H9 (cell line): ENCODE measurements around the gene NDUFB2. TPM values are rescaled to one million over a fixed set of nuclear protein-coding genes. Genes with fewer than 3 reads are reported as not detected.

Experiments used
- DNase-seq: peaks from one replicate; pipeline ENCODE4 v3.0.0-alpha.2; 2017
- H2AFZ ChIP-seq: one replicate; pipeline ENCODE4 v1.6.1; 2013; ENCODE audit warnings: mild to moderate bottlenecking, low read length, control low read depth, moderate library complexity
- H2AK5ac ChIP-seq: 2 replicates; pipeline ENCODE4 v1.6.1; 2013; ENCODE audit warnings: low read length, control low read depth, mixed read lengths; ENCODE audit not compliant: insufficient read length
- H2BK120ac ChIP-seq: one replicate; pipeline ENCODE4 v1.6.1; 2013; ENCODE audit warnings: low read depth, mild to moderate bottlenecking, low read length, control low read depth, inconsistent platforms; ENCODE audit not compliant: poor library complexity, severe bottlenecking
- H2BK12ac ChIP-seq: 2 replicates; pipeline ENCODE4 v1.6.1; 2013; ENCODE audit warnings: low read length, control low read depth, mixed read lengths, low read depth; ENCODE audit not compliant: insufficient read length
- H2BK15ac ChIP-seq: 2 replicates; pipeline ENCODE4 v1.6.1; 2013; ENCODE audit warnings: low read depth, low read length, control low read depth
- H2BK20ac ChIP-seq: one replicate; pipeline ENCODE4 v1.6.1; 2013; ENCODE audit warnings: low read depth, mild to moderate bottlenecking, low read length, control low read depth, inconsistent platforms; ENCODE audit not compliant: poor library complexity, severe bottlenecking
- H2BK5ac ChIP-seq: 2 replicates; pipeline ENCODE4 v1.6.1; 2013; ENCODE audit warnings: low read length, control low read depth, mixed read lengths; ENCODE audit not compliant: insufficient read length
- H3K14ac ChIP-seq: 2 replicates; pipeline ENCODE4 v1.6.1; 2013; ENCODE audit warnings: low read length, control low read depth; ENCODE audit not compliant: insufficient read depth
- H3K18ac ChIP-seq: 2 replicates; pipeline ENCODE4 v1.6.1; 2013; ENCODE audit warnings: low read depth, mild to moderate bottlenecking, mixed read lengths, low read length, control low read depth; ENCODE audit not compliant: insufficient read length
- H3K23ac ChIP-seq: 2 replicates; pipeline ENCODE4 v1.6.1; 2013; ENCODE audit warnings: low read length, control low read depth, mixed read lengths, low read depth; ENCODE audit not compliant: insufficient read length
- H3K23me2 ChIP-seq: 2 replicates; pipeline ENCODE4 v1.6.1; 2013; ENCODE audit warnings: low read depth, mild to moderate bottlenecking, mixed read lengths, low read length, control low read depth; ENCODE audit not compliant: insufficient read length, poor library complexity, severe bottlenecking
- H3K27ac ChIP-seq: 2 replicates; pipeline ENCODE4 v1.5.1; 2013; ENCODE audit warnings: low read length, control low read depth, mixed read lengths, low read depth; ENCODE audit not compliant: insufficient read length
- H3K27me3 ChIP-seq: 2 replicates; pipeline ENCODE4 v1.6.1; 2013; ENCODE audit warnings: low read length, control low read depth, inconsistent platforms; ENCODE audit not compliant: insufficient read depth
- H3K4ac ChIP-seq: 2 replicates; pipeline ENCODE4 v1.6.1; 2013; ENCODE audit warnings: low read depth, mild to moderate bottlenecking, control low read depth, inconsistent platforms, low read length, moderate library complexity
- H3K4me1 ChIP-seq: 2 replicates; pipeline ENCODE4 v1.6.1; 2013; ENCODE audit warnings: low read length, control low read depth, inconsistent platforms; ENCODE audit not compliant: insufficient read depth
- H3K4me2 ChIP-seq: 2 replicates; pipeline ENCODE4 v1.6.1; 2013; ENCODE audit warnings: low read length, control low read depth, mixed read lengths; ENCODE audit not compliant: insufficient read length, insufficient read depth
- H3K56ac ChIP-seq: 2 replicates; pipeline ENCODE4 v1.6.1; 2013; ENCODE audit warnings: low read depth, mild to moderate bottlenecking, mixed read lengths, low read length, control low read depth; ENCODE audit not compliant: insufficient read length
- H3K79me1 ChIP-seq: 2 replicates; pipeline ENCODE4 v1.6.1; 2013; ENCODE audit warnings: low read depth, mild to moderate bottlenecking, moderate library complexity, low read length, control low read depth, inconsistent platforms; ENCODE audit not compliant: insufficient read depth, poor library complexity, severe bottlenecking
- H3K79me2 ChIP-seq: 2 replicates; pipeline ENCODE4 v1.6.1; 2013; ENCODE audit warnings: low read length, control low read depth, inconsistent platforms; ENCODE audit not compliant: insufficient read depth
- H3K9ac ChIP-seq: 2 replicates; pipeline ENCODE4 v1.6.1; 2013; ENCODE audit warnings: low read length, control low read depth, mixed read lengths; ENCODE audit not compliant: insufficient read length; ENCODE audit errors: extremely low read depth
- H3K9me3 ChIP-seq: one replicate; pipeline ENCODE4 v1.6.1; 2013; ENCODE audit warnings: low read depth, low read length, inconsistent platforms; ENCODE audit not compliant: control insufficient read depth
- H3T11ph ChIP-seq: one replicate; pipeline ENCODE4 v1.6.1; 2013; ENCODE audit warnings: mild to moderate bottlenecking, low read length, control low read depth, inconsistent platforms
- H4K20me1 ChIP-seq: one replicate; pipeline ENCODE4 v1.6.1; 2013; ENCODE audit not compliant: control insufficient read depth, insufficient read length, insufficient read depth
- H4K5ac ChIP-seq: 2 replicates; pipeline ENCODE4 v1.6.1; 2013; ENCODE audit warnings: low read depth, mild to moderate bottlenecking, mixed read lengths, low read length, control low read depth; ENCODE audit not compliant: insufficient read length
- H4K8ac ChIP-seq: replicated peaks from 2 replicates; pipeline ENCODE4 v1.6.1; 2013; ENCODE audit warnings: low read length, control low read depth, mixed read lengths, low read depth; ENCODE audit not compliant: insufficient read length
- H4K91ac ChIP-seq: 2 replicates; pipeline ENCODE4 v1.6.1; 2013; ENCODE audit warnings: low read depth, mild to moderate bottlenecking, moderate library complexity, mixed read lengths, low read length, control low read depth; ENCODE audit not compliant: insufficient read length
- H3K27ac Mint-ChIP-seq, 3 experiments: 2 replicates in 2 of 3; 3 replicates in 1 of 3; pipeline ENCODE4 v1.8.0; 2020 to 2021; ENCODE audit warnings: mixed read lengths in 3 of 3, mild to moderate bottlenecking in 1 of 3, moderate library complexity in 1 of 3
- H3K27me3 Mint-ChIP-seq: 2 replicates; pipeline ENCODE4 v1.8.0; 2021; ENCODE audit warnings: low read depth, mild to moderate bottlenecking, moderate library complexity, mixed read lengths
- H3K36me3 Mint-ChIP-seq, 3 experiments: 2 replicates in 2 of 3; 3 replicates in 1 of 3; pipeline ENCODE4 v1.8.0; 2020 to 2021; ENCODE audit warnings: low read depth in 3 of 3, mixed read lengths in 3 of 3; ENCODE audit not compliant: insufficient read depth in 1 of 3
- H3K4me1 Mint-ChIP-seq, 2 experiments: 2 replicates each; pipeline ENCODE4 v1.8.0; 2020; ENCODE audit warnings: mixed read lengths in 2 of 2
- H3K4me3 Mint-ChIP-seq, 2 experiments: 2 replicates in 1 of 2; 3 replicates in 1 of 2; pipeline ENCODE4 v1.8.0; 2020 to 2021; ENCODE audit warnings: mild to moderate bottlenecking in 2 of 2, mixed read lengths in 2 of 2, moderate library complexity in 1 of 2
- H3K9me3 Mint-ChIP-seq, 2 experiments: 2 replicates in 1 of 2; 3 replicates in 1 of 2; pipeline ENCODE4 v1.8.0; 2020; ENCODE audit warnings: mild to moderate bottlenecking in 2 of 2, mixed read lengths in 2 of 2, moderate library complexity in 1 of 2
- WGBS: extraction: QIAGEN DNeasy Blood & Tissue Kit; methylation state at CpG from one replicate; pipeline ENCODE4 v1.1.7; 2013; ENCODE audit warnings: missing lambda C conversion rate, low lambda C conversion rate, mixed read lengths; ENCODE audit not compliant: insufficient read length; ENCODE audit errors: extremely low coverage; 5-methylcytosine and 5-hydroxymethylcytosine counted together
- total RNA-seq: library from RNA; stranded (reverse); gene quantifications from 2 replicates; pipeline ENCODE4 v1.2.1, GENCODE V29; 2021
- TF ChIP-seq, protein P1 (sequence below): fragments of 200-600 bp; sonication (generic); conservative IDR thresholded peaks from 3 replicates; pipeline ENCODE4 v1.8.0; 2021; ENCODE audit warnings: antibody characterized with exemption, mild to moderate bottlenecking

Gene NDUFB2
- total RNA-seq, 1 experiment from 2014 or later, result 177 TPM

DNA sequence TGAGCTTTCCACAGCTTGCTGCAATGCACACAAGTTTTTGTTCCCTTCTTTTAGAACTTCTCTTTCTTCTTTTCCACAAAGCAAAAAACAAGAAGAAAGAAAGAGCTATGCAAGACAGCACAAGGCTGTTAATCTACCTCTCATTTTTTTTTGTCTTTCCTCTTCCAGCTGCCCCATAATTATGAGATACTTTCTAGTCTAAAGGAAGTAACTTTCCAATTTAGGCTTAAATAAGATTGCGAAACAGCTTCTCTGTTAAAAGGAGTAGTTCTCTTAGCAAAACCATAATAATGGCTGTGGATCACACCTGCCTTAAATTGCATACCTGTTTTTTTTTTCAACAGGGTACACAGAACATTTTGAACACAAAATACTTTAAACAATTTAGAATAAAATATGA lies 56.0 kb downstream of the NDUFB2 start:
- Histone ChIP-seq H3K4ac (no peak overlapping the region), H3K27ac (no peak overlapping the region)
- WGBS, result no CpG with 5 or more reads among the region's 1 CpG

More for the DNA sequence above, 56.0 kb downstream of the NDUFB2 start:
- H3K4me1 Mint-ChIP-seq, result peaks cover 7 to 8% of the 10 kb centered on the region in 2 experiments
- no peak overlapping the region for H4K91ac ChIP-seq
- no peak overlapping the region; a peak in 1 of 7 replicates for H3K27ac Mint-ChIP-seq
- H4K20me1 ChIP-seq, result no peaks in the 10 kb centered on the region
- H3K4me3 Mint-ChIP-seq, result no peak overlapping the region
- no peaks in the 10 kb centered on the region for H3K79me1 ChIP-seq
- no peak overlapping the region for H2AFZ ChIP-seq
- no peak overlapping the region for H3K56ac ChIP-seq
- H3K14ac ChIP-seq, result no peak overlapping the region
- no peak overlapping the region for H2AK5ac ChIP-seq
- no peaks in the 10 kb centered on the region for H3K79me2 ChIP-seq
- H3K23ac ChIP-seq, result no peak overlapping the region
- H4K5ac ChIP-seq, result no peak overlapping the region
- H2BK120ac ChIP-seq, result no peak overlapping the region
- H3K9me3 ChIP-seq, result no peaks in the 10 kb centered on the region
- no peaks in the 10 kb centered on the region for H3K27me3 ChIP-seq
- TF ChIP-seq, protein P1, sequence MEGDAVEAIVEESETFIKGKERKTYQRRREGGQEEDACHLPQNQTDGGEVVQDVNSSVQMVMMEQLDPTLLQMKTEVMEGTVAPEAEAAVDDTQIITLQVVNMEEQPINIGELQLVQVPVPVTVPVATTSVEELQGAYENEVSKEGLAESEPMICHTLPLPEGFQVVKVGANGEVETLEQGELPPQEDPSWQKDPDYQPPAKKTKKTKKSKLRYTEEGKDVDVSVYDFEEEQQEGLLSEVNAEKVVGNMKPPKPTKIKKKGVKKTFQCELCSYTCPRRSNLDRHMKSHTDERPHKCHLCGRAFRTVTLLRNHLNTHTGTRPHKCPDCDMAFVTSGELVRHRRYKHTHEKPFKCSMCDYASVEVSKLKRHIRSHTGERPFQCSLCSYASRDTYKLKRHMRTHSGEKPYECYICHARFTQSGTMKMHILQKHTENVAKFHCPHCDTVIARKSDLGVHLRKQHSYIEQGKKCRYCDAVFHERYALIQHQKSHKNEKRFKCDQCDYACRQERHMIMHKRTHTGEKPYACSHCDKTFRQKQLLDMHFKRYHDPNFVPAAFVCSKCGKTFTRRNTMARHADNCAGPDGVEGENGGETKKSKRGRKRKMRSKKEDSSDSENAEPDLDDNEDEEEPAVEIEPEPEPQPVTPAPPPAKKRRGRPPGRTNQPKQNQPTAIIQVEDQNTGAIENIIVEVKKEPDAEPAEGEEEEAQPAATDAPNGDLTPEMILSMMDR, result no peak
- H2BK5ac ChIP-seq, result no peak overlapping the region
- H3K9ac ChIP-seq, result no peak overlapping the region
- no peak for DNase-seq
- H3K23me2 ChIP-seq, result no peaks in the 10 kb centered on the region
- H4K8ac ChIP-seq, result no peak overlapping the region
- H3K27me3 Mint-ChIP-seq, result no peaks in the 10 kb centered on the region
- H3K36me3 Mint-ChIP-seq, result peaks cover 0 to 8% (median 0%) of the 10 kb centered on the region in 3 experiments; a peak in 1 of 7 replicates
- no peak overlapping the region for H2BK15ac ChIP-seq
- no peak overlapping the region for H3K4me2 ChIP-seq
- no peak overlapping the region for H2BK20ac ChIP-seq
- peaks cover 3% of the 10 kb centered on the region; the same call in 1 of the 2 replicates for H3K4me1 ChIP-seq
- H3T11ph ChIP-seq, result no peak overlapping the region
- H3K18ac ChIP-seq, result no peak overlapping the region
- no peak overlapping the region for H2BK12ac ChIP-seq
- H3K9me3 Mint-ChIP-seq, result no peaks in the 10 kb centered on the region
